ENCODE measurements around the gene HOXB7. TPM values are rescaled to one million over a fixed set of nuclear protein-coding genes. Genes with fewer than 3 reads are reported as not detected.
A peak's percentile ranks its signal among the peaks of the same experiment; 100 is the strongest.

The HOXB7 gene
- total RNA-seq, 4 donors from 2014 or later, result 0.36 to 3.0 (median 0.65) TPM

DNA sequence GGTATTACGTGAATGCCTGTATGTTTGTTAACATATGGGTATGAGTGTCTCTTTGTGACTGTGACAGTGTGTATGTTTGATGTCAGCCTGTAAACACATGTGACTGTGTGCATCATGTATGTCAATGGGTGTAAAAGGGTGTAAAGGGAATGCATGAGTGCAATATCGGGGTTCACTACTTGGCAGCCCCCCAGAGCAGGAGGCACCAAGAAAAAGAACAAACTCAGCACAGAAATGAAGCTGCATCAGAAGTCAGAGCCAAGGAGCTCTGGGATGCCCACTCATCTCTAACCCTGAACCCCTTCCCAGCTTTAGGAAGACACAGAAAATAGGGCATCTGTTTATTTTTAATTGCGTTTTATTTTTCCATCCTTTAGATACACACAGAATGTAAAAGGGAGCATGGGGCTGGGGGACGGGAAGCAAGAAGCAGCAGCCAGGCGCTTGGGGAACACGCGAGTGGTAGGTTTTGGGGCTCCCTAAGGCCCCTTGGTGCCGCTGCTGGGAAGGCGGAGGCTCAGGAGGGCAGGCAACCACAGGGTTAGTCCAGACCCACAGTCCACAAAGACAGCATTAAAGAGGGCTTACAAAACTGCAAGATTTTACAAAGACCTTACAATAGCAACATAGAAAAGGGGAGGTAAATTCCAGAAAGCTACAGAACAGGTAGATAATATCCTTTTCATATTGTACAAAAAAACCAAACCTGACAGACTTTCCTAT, 3.8 kb downstream of the HOXB7 start:
- Histone ChIP-seq H3K4me3 (no peak overlapping the region), H3K27ac (no peak overlapping the region), H3K27me3 (peaks cover 94 to 100% (median 99%) of the 10 kb centered on the region in 3 donors), H3K4me1 (peaks cover 3 to 20% of the 10 kb centered on the region in 2 donors), H3K36me3 (no peaks in the 10 kb centered on the region), H3K9me3 (no peaks in the 10 kb centered on the region)
- ATAC-seq (no peak), DNase-seq (no peak)
- in situ Hi-C loops (cut with MboI; ENCODE audit: low sequenced_read_pairs in 4 of 4) (no loop called here), intact Hi-C loops (cut with DNase I; ENCODE audit: low total_unique reads) (no loop called here)
- TF ChIP-seq, protein P1, sequence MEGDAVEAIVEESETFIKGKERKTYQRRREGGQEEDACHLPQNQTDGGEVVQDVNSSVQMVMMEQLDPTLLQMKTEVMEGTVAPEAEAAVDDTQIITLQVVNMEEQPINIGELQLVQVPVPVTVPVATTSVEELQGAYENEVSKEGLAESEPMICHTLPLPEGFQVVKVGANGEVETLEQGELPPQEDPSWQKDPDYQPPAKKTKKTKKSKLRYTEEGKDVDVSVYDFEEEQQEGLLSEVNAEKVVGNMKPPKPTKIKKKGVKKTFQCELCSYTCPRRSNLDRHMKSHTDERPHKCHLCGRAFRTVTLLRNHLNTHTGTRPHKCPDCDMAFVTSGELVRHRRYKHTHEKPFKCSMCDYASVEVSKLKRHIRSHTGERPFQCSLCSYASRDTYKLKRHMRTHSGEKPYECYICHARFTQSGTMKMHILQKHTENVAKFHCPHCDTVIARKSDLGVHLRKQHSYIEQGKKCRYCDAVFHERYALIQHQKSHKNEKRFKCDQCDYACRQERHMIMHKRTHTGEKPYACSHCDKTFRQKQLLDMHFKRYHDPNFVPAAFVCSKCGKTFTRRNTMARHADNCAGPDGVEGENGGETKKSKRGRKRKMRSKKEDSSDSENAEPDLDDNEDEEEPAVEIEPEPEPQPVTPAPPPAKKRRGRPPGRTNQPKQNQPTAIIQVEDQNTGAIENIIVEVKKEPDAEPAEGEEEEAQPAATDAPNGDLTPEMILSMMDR (IDR thresholded peaks at IDR 0.05 in 4 of 5, conservative IDR thresholded peaks at IDR 0.05 in 1 of 5), result no peak
- TF ChIP-seq POLR2A (IDR thresholded peaks at IDR 0.05), result no peak

DNA sequence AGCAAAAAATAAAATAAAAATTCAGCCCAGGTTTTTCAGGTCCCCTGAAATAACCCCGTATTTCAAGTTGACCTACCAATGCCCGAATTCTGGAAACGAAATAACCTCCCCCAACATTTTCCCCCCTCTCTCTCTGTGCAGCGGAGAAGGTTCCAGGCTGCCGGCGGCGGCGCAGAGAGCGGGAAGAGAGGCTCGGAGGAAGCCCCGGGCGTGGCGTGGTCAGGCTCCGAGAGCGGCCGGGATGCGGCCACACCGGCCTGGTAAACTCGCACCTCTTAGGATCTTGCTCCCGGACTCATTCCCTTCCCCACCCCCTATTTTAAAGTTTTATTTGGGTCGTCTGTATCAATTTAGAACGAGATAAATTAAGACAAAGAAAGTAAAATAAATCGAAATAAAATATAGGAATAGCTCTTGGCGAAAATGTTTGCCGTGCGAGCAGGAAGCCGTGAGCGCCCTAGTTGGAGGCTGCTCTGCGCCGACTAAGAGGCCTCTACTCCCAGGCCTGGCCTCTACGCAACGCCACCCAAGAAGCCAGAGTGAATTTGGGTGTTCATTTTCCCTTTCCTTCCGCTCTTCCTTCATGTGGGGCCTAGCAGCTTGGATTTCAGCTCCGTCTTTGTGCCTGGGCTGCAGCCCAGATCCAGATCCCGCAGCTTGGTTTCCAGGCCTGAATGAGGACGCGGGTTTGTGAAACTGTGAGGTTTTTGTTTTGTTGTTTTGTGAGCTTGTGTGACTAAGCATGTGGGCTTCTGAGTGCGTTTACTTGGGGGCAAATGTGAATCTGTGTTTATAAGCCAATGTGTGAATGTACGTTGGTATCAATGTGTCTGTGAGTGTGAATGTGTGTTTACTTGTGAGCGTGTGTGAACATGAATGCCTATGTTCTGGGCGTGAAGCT, 4.6 kb downstream of the HOXB7 start:
- no peak for ATAC-seq
- Histone ChIP-seq H3K27me3 (peaks cover 98 to 100% (median 99%) of the 10 kb centered on the region in 3 donors), H3K27ac (no peak overlapping the region), H3K36me3 (no peaks in the 10 kb centered on the region), H3K4me3 (peak overlapping the region in 1 of 4 donors; percentile 46), H3K4me1 (peaks cover 0 to 14% of the 10 kb centered on the region in 2 donors), H3K9me3 (no peaks in the 10 kb centered on the region)
- TF ChIP-seq, protein P1 (IDR thresholded peaks at IDR 0.05 in 4 of 5, conservative IDR thresholded peaks at IDR 0.05 in 1 of 5), result no peak
- no peak for TF ChIP-seq POLR2A (IDR thresholded peaks at IDR 0.05)
- in situ Hi-C loops (cut with MboI; ENCODE audit: low sequenced_read_pairs in 4 of 4) (no loop called here), intact Hi-C loops (cut with DNase I; ENCODE audit: low total_unique reads) (no loop called here)
- DNase-seq, result no peak

DNA sequence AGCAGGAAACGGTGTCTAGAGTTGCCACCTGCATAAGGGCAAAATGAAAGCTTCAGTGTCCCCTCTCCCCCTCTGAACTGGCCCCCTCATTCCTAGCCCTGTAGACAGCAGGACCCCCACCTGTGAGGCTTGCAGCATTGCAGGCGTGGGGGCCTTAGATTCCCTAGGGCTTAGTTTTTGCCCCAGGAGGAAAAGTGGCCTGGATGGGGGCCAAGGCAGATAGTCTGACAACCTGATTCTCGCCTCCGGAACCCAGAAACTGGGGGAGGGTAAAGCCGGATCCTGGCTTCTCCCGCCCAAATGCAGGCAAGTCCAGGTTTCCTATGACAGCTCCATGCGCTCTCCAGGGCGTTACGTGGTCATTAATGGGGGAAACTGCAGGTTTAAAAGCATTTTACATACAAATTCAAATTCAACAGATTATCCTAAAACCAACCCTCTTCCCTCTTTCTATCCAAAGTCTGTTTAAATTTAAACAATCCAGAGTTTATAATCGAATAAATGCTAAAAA, 5.4 kb downstream of the HOXB7 start:
- ATAC-seq, result no peak
- Histone ChIP-seq H3K9me3 (no peaks in the 10 kb centered on the region), H3K4me3 (peak overlapping the region; percentile 35 to 46 (median 38)), H3K27ac (peak overlapping the region in 2 of 4 donors; percentile 43 to 66), H3K36me3 (no peaks in the 10 kb centered on the region), H3K4me1 (peaks cover 0 to 8% of the 10 kb centered on the region in 2 donors), H3K27me3 (peaks cover 98 to 99% (median 98%) of the 10 kb centered on the region in 3 donors)
- TF ChIP-seq, protein P1 (IDR thresholded peaks at IDR 0.05 in 4 of 5, conservative IDR thresholded peaks at IDR 0.05 in 1 of 5), result no peak
- TF ChIP-seq POLR2A (IDR thresholded peaks at IDR 0.05), result no peak
- intact Hi-C loops (cut with DNase I; ENCODE audit: low total_unique reads) (no loop called here), in situ Hi-C loops (cut with MboI; ENCODE audit: low sequenced_read_pairs in 4 of 4) (no loop called here)
- DNase-seq, result no peak

DNA sequence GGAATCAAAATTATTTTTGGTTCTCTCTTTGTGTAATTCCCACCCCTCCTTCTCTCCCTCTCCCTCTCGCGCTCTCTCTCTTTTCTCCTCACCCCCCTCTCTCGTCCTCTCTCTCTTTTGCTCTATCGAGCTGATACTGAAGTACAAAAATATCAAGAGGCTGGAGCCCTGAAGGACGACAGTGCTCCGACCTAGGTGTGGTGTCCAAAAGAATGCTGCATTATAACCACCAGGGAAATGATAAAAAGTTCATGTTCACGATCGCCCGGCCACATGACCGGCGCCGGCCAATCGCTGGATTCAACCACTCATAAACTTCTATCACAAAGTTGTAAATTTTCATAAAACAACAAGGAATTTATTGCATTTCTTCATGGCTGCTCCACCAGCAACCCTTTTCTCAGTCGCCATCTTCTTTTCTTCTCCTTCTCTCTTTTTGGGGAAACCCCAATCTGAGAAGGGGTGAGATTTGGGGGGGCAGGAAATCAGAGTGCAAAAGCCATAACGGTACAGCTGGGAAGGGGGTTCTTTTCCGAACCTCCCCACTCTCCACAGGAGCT, 6.0 kb downstream of the HOXB7 start, which contains the start of gene HOXB6:
Gene HOXB6, minus strand, starts transcription at position 217 of the 560 bp plus-strand sequence. CDS start 6,836 bp downstream, outside the sequence.
- Histone ChIP-seq H3K9me3 (no peaks in the 10 kb centered on the region), H3K27ac (peak within 1 kb of the TSS in 3 of 4 donors; percentile 43 to 66 (median 47)), H3K4me1 (peaks cover 0 to 1% of the 10 kb centered on the region in 2 donors), H3K36me3 (no peaks in the 10 kb centered on the region), H3K27me3 (peaks cover 97 to 98% (median 98%) of the 10 kb centered on the region in 3 donors), H3K4me3 (peak within 1 kb of the TSS; percentile 35 to 46 (median 38))
- no peak for ATAC-seq
- DNase-seq, result no peak
- in situ Hi-C loops (cut with MboI; ENCODE audit: low sequenced_read_pairs in 4 of 4) (no loop called here), intact Hi-C loops (cut with DNase I; ENCODE audit: low total_unique reads) (no loop called here)
- TF ChIP-seq, protein P1 (IDR thresholded peaks at IDR 0.05 in 4 of 5, conservative IDR thresholded peaks at IDR 0.05 in 1 of 5), result no peak
- TF ChIP-seq POLR2A (IDR thresholded peaks at IDR 0.05), result peak; percentile 14 to 28

Measured in gastrocnemius medialis (tissue), 4 donors.